Duodenal mucosa (tissue), 2 donors: ENCODE results near the gene DCN.

ENCODE experiments used
- H3K27ac ChIP-seq: one replicate; pipeline ENCODE4 v1.7.0; 2013; ENCODE audit warnings: low read depth, low read length
- H3K27me3 ChIP-seq, 2 donors: one replicate each; pipeline ENCODE4 v1.7.0; 2013; ENCODE audit warnings: low read length in 2 of 2, control low read depth in 1 of 2; ENCODE audit not compliant: insufficient read depth in 2 of 2, control insufficient read depth in 1 of 2
- H3K36me3 ChIP-seq, 2 donors: one replicate each; pipeline ENCODE4 v1.7.0; 2013; ENCODE audit warnings: low read length in 2 of 2, control low read depth in 1 of 2; ENCODE audit not compliant: insufficient read depth in 2 of 2, control insufficient read depth in 1 of 2
- H3K4me1 ChIP-seq, 2 donors: one replicate each; pipeline ENCODE4 v1.7.0; 2013; ENCODE audit warnings: low read length in 2 of 2, control low read depth in 1 of 2; ENCODE audit not compliant: insufficient read depth in 2 of 2, control insufficient read depth in 1 of 2
- H3K4me3 ChIP-seq, 2 donors: one replicate each; pipeline ENCODE4 v1.7.0; 2013; ENCODE audit warnings: low read length in 2 of 2, low read depth in 1 of 2
- H3K9ac ChIP-seq, 2 donors: one replicate each; pipeline ENCODE4 v1.7.0; 2013; ENCODE audit warnings: low read length in 2 of 2, low read depth in 1 of 2
- H3K9me3 ChIP-seq, 2 donors: one replicate each; pipeline ENCODE4 v1.7.0; 2013; ENCODE audit warnings: low read length in 2 of 2, control low read depth in 1 of 2; ENCODE audit not compliant: control insufficient read depth in 1 of 2

Gene DCN, protein sequence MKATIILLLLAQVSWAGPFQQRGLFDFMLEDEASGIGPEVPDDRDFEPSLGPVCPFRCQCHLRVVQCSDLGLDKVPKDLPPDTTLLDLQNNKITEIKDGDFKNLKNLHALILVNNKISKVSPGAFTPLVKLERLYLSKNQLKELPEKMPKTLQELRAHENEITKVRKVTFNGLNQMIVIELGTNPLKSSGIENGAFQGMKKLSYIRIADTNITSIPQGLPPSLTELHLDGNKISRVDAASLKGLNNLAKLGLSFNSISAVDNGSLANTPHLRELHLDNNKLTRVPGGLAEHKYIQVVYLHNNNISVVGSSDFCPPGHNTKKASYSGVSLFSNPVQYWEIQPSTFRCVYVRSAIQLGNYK

DNA sequence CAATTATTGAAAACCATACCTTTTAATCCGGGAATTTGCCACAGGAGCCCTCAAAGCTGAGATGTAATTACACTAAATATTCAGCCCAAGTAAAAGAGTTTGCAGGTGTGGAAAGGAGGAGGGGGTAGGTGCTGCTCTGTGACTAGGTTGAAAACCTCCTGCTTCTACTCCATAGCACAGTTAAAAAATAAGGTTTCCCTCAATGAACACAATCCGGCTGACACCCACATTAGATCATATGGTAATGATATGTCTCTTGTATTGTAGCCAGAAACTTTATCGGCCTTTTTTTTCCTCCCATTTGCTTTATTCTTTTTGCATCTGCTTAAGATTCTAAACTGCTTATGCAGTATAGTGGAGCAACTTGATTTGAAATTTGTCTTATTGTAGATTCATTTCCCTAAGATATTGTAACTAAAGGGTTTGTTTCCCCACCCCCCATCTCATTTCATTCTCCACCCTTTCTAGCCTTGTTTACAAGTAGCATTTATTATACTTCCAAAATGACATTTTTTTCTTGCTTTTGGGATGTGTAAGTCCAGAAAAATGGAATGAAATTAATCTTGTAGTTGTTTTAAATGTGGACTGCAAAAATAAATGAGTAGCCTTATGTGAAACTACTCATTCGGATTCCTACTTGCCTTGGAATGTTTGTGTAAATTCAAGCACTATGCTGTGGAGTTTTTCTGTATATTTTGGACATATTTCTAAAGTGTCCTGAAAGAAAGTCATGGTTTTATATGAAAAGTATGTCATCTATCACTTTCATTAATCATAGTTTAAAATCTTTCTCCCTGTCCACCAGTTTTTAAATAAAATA, at the start of gene DCN:
Gene DCN (minus strand): TSS at position 182 of the 820 bp plus-strand sequence. CDS start 4,265 bp downstream, outside the sequence.
- H3K4me3 ChIP-seq, result peak within 1 kb of the TSS in 1 of 2 donors; percentile 13
- H3K27me3 ChIP-seq, result no peaks in the 10 kb centered on the region
- H3K36me3 ChIP-seq, result no peaks in the 10 kb centered on the region
- H3K9ac ChIP-seq, result no peak within 1 kb of the TSS
- no peak within 1 kb of the TSS for H3K27ac ChIP-seq
- H3K4me1 ChIP-seq, result peaks cover 8 to 23% of the 10 kb centered on the region in 2 donors
- H3K9me3 ChIP-seq, result no peaks in the 10 kb centered on the region

DNA sequence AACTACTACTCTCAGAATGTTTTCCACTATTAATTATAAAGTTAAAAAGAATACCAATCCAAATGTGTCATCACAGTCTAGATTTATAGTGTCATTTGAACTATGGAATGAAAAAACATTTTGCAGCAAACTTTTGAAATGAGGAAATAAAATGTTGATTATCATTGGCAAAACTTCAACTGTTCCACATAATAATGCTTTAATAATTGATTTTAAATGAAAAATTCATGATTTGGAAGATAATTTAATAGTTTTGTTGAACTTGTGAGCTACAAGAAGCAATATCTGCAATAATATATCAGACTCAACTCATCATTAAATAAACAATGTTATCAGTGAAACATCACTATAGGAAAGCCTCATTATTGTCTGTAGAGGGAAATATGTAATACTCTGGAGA, 48.2 kb upstream of the DCN start:
- Histone ChIP-seq H3K4me1 (no peaks in the 10 kb centered on the region), H3K27ac (no peak overlapping the region), H3K27me3 (no peaks in the 10 kb centered on the region), H3K36me3 (no peaks in the 10 kb centered on the region), H3K9me3 (no peaks in the 10 kb centered on the region), H3K9ac (no peak overlapping the region), H3K4me3 (no peak overlapping the region)

DNA sequence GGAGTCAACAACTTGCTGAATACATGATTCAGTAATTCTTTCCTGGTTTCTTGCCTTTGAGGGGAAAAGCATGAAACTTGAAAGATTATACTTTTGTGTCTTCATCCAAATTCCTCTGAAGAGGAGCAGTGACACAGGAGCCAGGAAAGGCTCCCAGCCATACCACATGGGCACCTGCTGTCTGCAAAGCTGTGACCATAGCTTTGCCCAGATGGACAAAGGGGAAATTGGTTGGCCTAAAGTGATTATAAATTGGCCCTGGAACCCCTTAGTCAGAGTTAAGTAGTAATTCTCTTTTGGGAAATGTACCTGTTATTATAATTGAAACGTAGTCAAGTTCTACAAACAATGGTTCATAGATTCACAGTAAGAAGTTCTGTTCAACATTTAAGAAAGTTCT, 44.3 kb upstream of the DCN start:
- Histone ChIP-seq H3K4me3 (no peak overlapping the region), H3K4me1 (no peaks in the 10 kb centered on the region), H3K27ac (no peak overlapping the region), H3K9me3 (no peaks in the 10 kb centered on the region), H3K9ac (no peak overlapping the region), H3K36me3 (no peaks in the 10 kb centered on the region), H3K27me3 (no peaks in the 10 kb centered on the region)

DNA sequence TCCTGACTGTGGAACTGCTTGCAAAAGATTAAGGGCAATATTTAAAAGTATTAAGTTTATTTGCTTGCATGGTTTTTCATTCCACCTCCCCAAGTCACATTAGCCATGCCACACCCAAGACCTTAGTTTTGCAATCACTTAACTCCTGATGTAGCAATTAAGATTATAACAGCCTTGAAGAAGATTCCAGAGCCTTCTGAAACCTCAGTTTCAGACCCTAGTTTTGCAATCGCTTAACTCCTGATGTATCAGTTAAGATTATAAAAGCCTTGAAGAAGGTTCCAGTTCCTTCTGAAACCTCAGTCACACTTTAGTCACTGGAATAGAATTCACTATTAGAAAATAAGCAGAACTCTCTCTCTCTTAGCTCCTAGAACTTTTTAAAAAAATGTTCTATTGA, 42.7 kb upstream of the DCN start:
- no peaks in the 10 kb centered on the region for H3K4me1 ChIP-seq
- H3K27me3 ChIP-seq, result no peaks in the 10 kb centered on the region
- H3K9me3 ChIP-seq, result no peaks in the 10 kb centered on the region
- no peaks in the 10 kb centered on the region for H3K36me3 ChIP-seq
- H3K9ac ChIP-seq, result no peak overlapping the region
- H3K27ac ChIP-seq, result no peak overlapping the region
- no peak overlapping the region for H3K4me3 ChIP-seq

DNA sequence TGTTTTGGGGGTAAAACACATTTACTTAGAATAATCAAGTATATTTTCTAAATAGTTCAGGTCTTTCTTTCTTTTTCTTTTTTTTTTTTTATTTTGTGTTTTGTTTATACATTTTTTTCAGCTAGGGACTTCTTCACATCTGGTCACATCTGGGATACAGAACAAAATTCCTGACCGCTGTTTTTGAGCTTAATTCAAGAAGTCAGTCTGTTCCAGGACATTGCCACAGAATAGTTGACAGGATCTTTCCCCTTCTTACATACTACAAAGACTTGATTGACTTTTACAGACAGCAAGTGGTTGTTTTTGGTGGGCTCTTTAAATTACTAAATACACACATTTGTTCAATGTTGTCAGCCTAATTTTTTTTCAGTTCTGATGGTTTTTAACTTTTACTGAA, 41.8 kb upstream of the DCN start:
- H3K9me3 ChIP-seq, result no peaks in the 10 kb centered on the region
- no peak overlapping the region for H3K27ac ChIP-seq
- H3K27me3 ChIP-seq, result no peaks in the 10 kb centered on the region
- no peaks in the 10 kb centered on the region for H3K4me1 ChIP-seq
- H3K9ac ChIP-seq, result no peak overlapping the region
- no peak overlapping the region for H3K4me3 ChIP-seq
- no peaks in the 10 kb centered on the region for H3K36me3 ChIP-seq

DNA sequence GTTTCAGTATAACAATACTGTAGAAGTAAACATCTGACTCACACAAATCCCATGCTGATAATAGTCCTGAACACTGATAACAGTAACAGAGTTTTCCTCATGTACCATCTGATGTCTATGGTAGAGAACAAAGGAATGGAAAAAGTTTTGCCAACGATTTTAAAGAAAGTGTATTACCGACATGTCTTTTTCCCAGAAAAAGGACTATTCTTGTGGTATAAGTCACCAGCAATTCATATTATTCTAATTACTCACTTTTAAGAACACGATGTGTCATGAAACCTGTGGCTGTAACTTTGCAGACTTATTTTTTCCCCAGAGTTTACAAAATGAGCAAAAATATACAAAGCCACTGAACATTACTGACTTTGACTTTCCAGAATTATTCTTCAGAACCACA, 40.1 kb upstream of the DCN start:
- Histone ChIP-seq H3K9me3 (no peaks in the 10 kb centered on the region), H3K27me3 (no peaks in the 10 kb centered on the region), H3K27ac (no peak overlapping the region), H3K4me3 (no peak overlapping the region), H3K4me1 (no peaks in the 10 kb centered on the region), H3K9ac (no peak overlapping the region), H3K36me3 (no peaks in the 10 kb centered on the region)

DNA sequence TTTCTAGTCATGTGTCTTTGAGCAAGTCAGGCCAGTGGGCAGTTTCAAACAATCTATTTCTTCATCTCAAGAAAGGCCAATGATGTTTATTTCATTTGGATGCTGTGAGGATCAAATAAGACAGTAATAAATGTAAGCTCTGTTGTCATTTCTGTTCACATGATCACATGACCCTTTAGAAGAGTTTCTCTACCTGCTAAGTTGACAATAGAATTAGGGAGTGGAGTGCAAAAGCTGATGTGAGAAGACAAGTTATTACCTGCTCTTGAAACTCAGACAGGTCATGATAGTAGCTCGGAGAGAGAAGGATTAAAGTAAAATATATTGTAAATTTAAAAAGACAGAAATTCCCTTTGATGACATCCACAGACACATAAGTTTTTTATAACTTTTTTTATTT, 37.3 kb upstream of the DCN start:
- no peak overlapping the region for H3K27ac ChIP-seq
- H3K36me3 ChIP-seq, result no peaks in the 10 kb centered on the region
- no peaks in the 10 kb centered on the region for H3K9me3 ChIP-seq
- H3K4me3 ChIP-seq, result no peak overlapping the region
- H3K4me1 ChIP-seq, result no peaks in the 10 kb centered on the region
- no peak overlapping the region for H3K9ac ChIP-seq
- H3K27me3 ChIP-seq, result no peaks in the 10 kb centered on the region

DNA sequence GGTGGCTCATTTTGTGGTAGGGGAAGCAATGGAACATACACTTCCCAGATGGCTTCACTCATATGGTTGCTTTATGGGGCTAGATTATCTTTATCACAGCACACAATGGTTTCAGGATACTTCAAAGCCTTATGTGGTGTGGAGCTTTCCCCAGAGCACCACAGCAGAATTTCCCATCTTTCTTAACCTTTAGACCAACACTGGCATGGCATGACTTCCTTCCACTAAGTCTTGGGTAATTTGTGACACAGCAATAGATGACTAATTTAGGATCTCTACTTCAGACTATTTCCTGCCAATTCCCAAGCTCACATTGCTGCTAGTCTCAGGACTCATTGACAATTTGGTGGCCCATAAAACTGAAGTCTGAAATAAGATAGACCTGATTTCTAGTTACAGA, 36.9 kb upstream of the DCN start:
- no peaks in the 10 kb centered on the region for H3K4me1 ChIP-seq
- H3K27me3 ChIP-seq, result no peaks in the 10 kb centered on the region
- no peaks in the 10 kb centered on the region for H3K36me3 ChIP-seq
- no peaks in the 10 kb centered on the region for H3K9me3 ChIP-seq
- no peak overlapping the region for H3K27ac ChIP-seq
- no peak overlapping the region for H3K4me3 ChIP-seq
- H3K9ac ChIP-seq, result no peak overlapping the region

DNA sequence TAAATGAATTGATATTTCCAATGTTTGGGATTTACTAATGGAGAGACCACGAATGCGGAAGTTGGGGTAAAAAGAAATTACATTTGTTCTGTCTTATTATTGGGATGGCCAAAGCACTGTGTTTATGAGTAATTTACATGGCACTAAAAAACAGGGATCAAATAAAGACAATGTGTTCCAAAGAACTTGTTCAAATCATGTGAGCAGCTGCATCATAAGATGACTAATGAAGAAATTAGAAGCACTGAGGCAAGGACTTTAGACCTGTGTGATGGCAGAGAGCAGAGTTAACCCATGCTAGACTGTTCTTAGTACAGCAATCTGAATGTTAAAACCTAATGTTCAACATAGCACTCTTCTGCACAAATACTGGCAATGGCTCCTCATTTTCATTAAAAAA, 34.3 kb upstream of the DCN start:
- H3K27ac ChIP-seq, result no peak overlapping the region
- H3K36me3 ChIP-seq, result no peaks in the 10 kb centered on the region
- no peaks in the 10 kb centered on the region for H3K4me1 ChIP-seq
- no peak overlapping the region for H3K4me3 ChIP-seq
- no peaks in the 10 kb centered on the region for H3K9me3 ChIP-seq
- no peaks in the 10 kb centered on the region for H3K27me3 ChIP-seq
- H3K9ac ChIP-seq, result no peak overlapping the region

DNA sequence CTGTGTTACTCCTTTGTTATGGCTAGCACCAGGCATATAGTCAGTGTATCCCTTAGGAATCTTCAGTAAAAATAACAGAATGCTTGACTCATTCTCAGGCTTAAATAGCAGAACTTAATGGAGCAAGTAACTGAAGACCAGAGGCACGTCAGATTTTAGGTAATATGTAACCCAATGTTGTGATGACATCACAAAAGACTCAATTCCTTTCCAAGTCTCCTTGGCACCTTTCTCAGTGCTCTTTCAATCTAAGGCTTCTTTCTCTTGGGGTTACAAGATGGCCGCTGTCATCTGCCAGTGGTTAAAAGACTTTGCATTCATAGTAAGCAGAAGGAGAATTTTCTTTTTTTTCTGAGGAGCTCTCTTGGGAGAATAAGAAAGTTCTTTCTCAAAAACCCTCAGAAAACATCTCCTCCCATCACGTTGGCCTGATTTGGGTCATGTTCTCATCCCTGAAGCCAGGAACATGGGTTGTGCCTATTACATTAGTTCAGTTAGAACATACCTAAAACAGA, 33.4 kb upstream of the DCN start:
- H3K27me3 ChIP-seq, result no peaks in the 10 kb centered on the region
- no peak overlapping the region for H3K4me3 ChIP-seq
- no peak overlapping the region for H3K27ac ChIP-seq
- no peaks in the 10 kb centered on the region for H3K4me1 ChIP-seq
- H3K9ac ChIP-seq, result no peak overlapping the region
- no peaks in the 10 kb centered on the region for H3K9me3 ChIP-seq
- no peaks in the 10 kb centered on the region for H3K36me3 ChIP-seq
